Kidney tubule cell (primary cell): Measurements from ENCODE around the gene ZBTB4.
A peak's percentile ranks its signal among the peaks of the same experiment; 100 is the strongest.

Source experiments
- DNase-seq: peaks from one replicate; pipeline ENCODE4 v3.0.0-alpha.2; 2018; ENCODE audit warnings: low spot score

The ZBTB4 gene

DNA sequence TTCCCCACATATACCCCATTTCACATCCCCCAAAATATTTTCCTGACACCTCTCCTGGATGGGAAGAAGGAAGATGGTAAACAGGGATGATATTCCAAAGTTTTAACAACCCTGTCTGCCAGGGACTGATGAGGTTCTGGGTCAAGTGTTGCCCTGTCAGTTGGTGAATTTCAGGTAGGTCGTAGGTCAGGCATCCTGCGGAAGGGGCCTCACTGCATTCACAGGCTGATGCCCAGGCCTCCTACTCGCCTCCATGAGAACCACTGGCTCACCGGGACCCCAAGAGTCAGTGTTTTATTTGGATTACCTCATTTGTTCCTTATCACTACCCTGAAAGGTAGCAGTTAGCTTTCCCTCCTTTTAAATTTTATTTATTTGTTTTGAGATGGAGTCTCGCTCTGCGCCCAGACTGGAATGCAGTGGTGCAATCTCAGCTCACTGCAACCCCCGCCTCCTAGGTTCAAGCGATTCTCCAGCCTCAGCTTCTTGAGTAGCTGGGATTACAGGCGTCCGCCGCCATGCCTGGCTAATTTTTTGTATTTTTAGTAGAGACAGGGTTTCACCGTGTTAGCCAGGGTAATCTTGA, 10.5 kb downstream of the ZBTB4 start:
- DNase-seq: no peak

DNA sequence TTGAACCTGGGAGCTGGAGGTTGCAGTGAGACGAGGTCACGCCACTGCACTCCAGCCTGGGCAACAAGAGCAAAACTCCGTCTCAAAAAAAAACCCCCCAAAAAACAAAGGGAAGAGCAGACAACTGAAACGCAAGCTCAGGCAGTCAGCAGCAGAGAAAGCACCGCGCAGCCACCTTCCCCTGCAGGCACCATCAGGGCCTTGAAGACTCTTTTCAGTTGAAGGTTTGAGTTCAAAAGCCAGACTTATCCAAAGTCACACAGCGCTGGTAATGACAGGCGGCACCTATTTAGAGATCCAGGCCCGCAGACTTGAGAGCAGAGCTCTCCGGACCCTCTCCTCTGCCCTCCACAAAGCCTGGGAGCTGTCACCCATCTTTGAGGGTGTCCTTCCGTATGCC, 11.1 kb downstream of the ZBTB4 start:
- DNase-seq: no peak

DNA sequence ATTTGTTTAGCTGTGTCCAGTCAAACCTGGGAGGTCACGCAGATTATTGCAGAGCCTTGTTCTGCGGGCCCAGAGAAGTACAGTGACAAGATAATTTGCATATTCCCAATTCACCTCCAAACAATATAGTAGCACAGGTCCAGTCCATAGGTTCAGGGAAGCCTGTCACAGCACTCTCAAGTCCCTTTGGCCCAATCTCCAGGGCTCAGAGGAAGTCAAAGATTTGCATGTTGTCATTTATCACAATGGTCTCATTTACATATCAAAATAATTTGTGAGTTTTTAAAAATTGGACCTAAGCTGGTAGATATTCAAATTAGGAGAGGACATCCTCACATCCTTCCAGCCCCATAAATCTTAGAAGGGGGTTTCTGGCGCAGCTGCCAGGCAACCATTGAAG, 11.9 kb downstream of the ZBTB4 start:
- DNase-seq: no peak

DNA sequence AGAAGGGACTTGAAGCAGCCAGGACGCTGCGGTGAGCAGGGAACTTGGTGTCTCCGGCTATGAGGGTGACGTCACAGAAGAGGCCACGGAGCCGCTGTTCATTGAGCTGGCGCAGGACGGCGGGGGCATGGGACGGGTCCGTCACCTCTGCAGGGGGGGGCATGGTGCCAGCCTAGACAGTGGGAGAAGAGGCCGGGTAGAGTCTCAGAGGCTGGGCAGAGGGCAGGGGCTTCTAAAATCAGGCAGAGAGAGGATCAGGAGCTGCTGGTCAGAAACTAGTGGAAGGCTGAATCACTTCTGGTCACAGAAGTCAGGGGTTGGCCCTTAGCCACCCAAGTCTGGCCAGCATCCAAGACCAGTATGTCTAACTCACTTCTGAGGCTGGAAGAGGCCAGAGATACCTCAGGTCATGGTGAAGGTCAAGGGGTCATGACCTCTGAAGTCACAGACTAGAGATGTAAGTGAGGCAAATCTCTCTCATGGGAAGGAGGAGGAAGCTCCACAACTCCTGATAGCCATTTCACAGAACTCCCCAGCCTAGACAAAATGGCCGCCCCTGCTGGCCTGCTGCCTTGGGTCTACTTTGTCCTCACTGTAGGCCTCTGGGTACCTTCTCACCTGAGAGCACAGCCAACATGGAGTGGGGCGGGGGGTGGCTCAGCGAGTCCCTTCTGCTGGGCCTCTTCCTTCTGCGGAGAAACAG, 12.6 kb downstream of the ZBTB4 start:
- DNase-seq: peak; percentile 64

DNA sequence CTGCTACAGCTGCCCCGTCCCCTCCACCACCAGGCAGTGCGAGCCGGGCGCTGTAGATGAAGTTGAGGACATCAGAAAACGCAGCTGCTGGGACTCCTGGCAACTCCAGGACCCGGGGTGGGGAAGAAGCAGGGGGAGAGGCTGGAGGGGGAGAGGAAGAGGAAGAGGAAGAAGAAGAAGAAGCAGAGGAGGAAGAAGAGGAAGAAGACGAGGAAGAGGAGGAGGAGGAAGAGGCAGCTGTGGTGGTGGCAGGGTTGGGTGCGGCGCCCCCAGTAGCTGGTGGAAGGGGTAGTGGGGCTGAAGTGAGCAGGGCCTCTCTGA, 13.2 kb downstream of the ZBTB4 start:
- no peak for DNase-seq

DNA sequence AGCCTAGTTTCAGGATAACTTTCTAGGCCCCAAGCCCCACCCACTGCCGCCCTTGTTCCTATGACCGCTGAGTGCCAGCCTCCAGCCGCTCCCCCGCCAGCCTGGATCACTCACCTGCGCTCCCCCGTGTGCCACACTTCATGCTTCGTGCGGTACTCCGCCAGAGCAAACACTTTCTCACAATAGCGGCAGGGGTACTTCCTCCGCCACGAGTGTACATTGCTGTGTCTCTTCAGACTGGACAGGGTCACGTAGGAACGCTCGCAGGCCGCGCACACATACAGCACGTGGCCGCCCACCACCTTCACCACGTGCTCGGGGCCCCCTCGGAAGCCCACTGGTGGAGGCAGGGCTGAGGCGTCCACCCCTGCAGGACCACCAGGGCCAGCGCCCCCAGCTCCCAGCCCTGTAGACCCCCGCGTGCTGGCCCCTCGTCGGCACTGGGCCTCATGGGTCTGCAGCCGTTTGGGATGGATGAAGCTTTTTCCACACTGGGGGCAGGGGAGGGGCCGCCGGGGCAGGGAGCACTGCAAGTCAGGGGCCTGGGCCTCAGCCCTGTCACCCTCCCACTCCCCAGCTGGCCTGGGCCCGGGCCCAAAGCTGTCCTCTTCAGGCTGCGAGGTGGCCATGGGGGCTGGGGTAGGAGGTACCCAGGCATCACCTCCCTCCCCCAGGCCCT, 13.7 kb downstream of the ZBTB4 start:
- DNase-seq: no peak

DNA sequence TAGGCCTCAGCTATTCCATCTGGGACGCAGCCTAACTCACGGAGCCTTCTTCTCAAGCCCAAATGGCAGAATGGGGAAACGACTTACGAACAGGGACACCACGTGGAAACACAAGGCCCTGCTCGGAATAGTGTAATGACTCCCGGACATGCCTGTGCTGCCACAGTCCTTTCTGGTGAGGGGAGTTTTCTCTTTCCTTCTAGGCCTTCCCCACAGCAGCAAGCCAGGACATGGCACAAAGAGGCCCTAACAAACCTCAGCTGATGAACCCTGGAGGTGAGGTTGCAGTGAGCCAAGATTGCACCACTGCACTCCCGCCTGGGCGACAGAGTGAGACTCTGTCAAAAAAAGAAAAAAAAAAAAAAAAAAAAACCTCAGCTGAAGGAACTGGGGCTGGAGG, 15.3 kb downstream of the ZBTB4 start:
- DNase-seq: no peak

DNA sequence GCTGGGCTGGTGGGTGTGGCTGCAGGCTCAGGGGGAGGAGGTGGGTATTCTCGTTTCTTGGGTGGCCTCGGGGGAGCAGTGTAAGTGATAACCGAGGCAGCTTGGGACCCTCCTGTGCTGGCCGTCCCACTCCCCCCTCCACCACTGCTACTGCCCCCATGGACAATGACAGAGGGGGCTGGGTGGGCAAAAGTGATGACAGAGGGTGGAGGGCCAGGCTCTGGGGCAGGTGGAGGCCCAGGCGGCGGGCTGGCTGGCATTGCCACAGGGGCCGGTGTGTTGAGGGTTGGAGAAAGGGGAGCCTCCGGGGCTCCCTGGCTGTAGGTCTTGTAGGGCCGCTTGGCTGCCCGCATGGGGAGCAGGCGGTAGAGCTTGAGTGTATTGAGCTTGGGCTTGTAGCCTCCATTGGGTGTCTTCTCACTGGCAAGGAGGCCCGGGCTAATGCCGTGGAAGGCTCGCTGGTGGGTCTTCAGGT, 16.0 kb downstream of the ZBTB4 start:
- DNase-seq: no peak

DNA sequence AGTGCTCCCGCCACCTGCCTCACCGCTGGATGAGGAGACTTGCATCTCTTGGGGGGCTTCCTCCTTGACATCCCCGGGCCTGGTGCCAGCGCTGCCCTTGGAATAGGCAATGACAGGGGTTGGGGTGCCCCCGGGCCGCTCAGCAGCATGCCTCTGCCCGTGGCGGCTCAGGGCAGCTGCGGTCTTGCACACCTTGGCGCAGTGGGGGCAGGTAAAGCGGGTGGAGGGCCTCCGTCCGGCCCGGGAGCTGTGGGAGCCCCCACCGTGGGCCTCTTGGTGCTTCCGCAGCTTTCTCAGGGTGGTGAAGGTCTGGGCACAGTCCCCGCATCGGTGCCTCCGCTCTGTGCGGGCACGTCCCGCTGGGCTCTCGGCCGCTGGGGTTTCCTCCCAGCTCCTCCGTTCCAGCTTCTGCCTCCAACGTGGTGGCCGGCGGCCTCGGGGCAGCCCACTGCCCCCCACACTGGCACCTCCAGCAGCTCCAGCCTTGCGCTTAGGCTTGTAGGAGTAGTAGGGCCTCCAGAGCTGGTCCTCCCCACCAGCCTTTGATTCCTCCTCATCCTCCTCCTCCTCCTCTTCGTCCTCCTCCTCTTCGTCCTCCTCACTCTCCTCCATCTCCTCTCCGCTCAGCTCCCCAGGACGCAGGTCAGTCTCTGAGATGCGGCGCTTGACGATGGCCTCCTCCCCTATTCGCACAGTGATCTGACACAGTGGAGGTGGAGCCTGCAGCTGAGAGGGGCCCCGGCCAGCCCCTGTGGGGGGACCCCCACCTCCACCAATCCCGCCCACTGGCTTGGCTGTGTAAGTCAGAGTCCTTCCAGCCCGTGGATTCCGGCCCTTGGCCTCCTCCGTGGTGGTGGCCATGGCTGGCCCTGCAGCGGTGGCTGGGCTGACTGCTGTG, 16.7 kb downstream of the ZBTB4 start:
- DNase-seq: no peak

DNA sequence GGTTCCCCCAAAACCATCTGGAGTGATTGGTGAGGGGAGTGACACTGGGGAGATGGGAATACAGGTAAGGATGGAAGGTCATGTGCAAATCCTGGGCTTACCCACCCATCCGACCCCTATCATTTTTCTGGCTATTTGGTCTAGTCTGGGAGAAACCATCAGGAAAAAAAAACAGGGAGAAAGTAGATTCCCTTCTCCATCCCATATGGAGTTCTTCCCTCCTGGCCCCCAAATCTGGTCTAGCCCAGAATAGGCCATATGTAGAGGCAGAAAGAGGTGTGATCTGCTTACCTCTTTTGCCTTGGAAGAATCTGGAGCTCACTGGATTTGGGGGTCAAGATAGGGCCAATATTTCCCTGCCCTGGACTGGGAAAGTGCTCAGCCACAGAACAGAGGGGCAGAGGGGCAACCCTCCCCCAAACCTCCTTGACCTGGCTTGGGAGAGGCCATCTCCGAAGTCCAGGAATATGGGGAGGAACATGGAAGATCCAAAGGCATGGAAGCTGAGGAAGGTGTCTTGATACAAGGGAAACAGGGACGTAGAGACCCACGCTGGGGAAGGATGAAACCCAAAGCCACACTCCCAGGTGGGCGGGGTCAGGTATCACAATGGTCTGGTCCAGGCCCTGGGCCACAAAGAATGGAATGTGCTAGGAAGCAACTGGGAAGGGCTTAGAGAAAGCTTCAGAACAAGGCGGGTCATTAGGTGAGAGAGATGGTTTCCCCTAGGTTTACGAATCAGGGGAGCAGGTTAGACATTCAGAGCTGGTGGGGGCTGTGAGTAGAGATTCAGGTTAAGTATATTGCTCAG, 18.4 kb downstream of the ZBTB4 start:
- DNase-seq: no peak

DNA sequence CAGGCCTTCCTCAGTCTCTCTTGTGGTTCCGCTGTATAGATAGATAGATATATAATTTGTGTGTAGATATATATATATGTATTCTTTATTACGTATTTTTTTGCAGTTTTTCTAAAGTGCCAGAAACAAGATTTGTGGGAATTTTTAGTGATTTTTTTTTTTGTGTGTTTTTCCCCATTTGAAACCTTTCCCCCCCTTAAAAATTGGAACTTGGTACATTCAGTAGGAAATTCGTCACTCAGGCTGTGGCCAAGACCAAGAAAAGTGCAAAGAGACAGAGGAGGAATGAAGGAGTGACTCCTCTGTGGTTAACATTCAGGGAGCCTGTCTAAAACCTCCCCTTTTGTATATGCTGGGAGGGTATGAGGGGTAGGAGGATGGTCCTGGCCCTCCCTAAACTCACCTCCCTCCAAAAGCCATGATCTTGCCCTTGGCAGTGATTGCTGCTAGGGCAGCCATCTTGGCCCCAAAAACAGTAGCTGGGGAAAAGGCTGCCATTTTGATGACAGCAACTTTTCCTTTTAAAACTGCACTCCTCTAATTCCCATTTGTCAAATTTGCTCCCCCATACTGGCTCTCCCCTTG, 19.4 kb downstream of the ZBTB4 start:
- no peak for DNase-seq

DNA sequence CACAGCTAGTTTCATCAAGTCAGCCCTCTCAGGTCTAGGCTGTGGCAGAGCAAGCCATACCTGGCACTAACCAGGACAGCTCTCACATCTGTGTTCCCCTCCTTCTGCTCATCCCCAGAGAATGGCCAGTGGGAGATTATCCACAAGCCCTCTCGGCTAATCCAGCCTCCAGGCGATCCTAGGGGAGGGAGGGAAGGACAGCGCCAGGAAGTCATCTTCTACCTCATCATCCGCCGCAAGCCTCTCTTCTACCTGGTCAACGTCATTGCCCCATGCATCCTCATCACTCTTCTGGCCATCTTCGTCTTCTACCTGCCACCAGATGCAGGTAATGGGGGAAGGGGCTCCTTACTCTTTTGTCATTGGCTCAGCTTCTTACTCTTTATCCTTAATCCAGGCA, 31.0 kb downstream of the ZBTB4 start:
- DNase-seq: no peak

DNA sequence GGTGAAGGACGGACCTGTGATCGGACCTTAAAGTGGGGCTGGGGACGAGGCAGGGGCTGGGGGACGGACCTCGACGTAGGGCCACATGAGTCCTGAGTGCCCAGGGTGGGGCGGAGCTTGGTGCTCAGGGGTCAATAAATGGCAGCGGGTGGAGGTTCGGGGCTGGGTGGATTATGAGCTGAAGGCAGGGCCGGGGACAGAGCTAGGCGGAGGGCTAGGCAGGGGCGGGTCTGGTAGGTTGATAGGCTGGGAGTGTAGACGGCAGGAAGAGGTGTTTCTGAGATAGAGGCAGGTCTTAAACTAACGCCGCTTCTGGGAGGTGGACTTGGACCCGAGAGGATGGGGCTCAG, 33.8 kb downstream of the ZBTB4 start:
- peak; percentile 68 for DNase-seq

DNA sequence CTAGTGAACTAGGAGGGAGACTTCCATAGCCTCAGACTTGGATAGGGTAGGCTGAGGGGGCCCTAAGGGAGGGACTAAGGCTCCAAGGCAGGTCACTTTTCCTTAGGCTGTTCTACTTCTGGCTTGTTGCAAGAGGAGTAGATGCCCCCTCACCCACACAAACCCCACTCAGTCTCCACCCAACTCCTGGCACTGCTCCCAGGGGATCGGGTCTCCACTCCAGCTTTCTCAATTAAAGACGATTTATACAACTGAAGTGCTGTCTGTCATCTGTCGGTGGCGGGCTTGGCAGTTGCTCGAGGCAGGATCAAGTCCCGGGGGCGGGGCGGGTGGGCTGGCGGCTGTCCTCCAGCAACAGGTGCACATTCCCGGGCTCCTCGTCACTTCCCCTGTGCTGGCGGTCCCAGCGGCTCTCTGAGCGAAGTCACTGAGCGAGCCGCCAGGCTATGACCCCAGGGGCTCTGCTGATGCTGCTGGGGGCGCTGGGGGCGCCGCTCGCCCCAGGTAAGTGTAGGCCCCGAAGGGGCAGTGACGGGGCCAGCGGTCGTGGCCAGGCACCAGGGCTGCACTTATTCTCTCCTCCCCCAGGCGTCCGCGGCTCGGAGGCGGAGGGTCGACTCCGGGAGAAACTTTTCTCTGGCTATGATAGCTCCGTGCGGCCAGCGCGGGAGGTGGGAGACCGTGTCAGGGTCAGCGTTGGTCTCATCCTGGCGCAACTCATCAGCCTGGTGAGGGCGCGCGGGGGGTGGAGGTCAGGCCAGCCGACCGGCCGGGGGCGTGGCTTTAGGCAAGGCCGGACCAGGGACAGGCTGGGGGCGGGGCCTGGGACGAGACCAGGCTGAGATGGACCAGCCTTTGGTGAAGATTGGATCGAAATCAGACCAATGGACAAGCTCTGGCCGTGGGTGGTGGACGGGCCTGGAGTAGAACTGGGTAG, 34.5 kb downstream of the ZBTB4 start, which contains the start of gene CHRNB1:
TSS of gene CHRNB1 (plus strand) at position 380 of the 937 bp plus-strand sequence. CDS start at position 447, 67 bp downstream.
- peak; percentile 78 for DNase-seq

DNA sequence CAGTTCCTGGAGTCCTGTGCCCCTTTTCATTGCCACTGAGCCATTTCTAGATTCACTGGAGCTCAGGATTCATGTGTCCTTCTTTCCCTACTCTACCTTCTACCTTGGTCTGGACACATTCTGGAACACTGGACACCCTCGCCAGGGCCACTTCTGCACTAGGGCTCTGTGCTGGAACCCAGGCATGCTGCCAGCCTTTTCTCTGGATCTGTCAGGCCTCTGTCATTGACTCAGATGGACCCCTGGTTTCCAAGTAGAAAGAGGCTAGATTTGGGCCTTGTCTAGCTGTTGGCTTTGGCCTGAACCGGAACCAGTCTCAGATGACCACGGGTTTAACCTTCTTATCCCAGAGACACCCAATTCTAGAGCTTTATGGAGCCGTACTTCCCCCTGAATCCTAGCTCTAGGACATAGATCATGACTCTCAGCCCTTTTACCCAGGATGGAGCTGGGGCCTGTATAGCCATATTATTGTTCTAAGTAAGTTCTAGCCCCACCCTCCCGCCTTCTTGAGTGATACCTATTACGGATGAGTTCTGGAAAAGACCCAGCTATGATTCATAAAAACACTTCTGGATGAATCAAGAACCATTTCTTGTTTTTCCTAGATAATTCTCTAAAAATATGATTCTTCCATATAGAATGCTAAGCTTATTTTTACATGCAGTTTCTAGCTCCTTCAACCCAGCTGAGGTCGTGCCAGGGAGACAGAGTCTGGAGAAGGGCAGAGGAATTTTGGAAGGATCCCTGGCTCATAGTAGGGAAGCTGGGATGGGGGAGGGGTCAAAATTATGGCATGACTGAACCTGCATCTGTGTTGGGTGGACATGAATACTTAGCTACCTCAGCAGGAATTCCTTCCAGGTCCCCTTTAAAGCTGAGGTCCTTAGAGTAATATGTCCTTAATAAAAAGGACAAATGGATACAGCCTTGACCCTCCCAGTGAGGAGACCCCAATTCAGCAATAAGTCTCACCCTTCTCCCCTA, 35.6 kb downstream of the ZBTB4 start:
- DNase-seq: peak; percentile 45

DNA sequence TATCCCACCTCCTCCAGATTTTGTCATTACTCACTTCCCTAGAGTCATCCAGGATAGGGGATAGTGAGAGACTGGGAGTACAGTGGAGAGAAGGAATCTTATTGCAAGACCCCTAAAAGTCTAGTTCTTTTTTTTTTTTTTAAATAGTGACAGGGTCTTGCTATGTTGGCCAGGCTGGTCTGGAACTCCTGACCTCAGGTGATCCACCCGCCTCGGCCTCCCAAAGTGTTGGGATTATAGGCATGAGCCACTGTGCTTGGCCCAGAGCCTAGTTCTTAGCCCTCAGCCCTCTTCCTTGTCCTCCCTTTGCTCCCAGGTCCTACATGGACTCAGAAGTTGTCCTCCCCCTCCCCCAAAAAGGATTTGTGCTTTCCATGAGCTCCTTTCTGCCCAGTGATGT, 37.3 kb downstream of the ZBTB4 start:
- DNase-seq: no peak

DNA sequence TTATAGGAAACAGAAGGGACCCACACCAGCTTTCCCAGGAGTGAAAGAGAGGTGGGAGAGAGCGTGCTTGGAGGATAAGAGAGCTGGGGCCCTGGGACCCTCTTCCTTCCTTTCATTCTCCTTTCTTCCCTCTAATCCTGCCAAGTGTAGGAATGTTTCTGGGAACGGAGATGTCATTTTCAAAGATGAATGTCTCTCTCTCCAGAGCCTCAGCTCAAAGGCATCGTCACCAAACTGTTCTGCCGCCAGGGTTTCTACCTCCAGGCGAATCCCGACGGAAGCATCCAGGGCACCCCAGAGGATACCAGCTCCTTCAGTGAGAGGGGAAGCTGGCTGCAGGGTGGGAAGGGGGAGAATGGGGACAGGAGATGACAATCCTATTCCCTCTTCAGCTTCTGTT, 38.2 kb downstream of the ZBTB4 start:
- DNase-seq: no peak

DNA sequence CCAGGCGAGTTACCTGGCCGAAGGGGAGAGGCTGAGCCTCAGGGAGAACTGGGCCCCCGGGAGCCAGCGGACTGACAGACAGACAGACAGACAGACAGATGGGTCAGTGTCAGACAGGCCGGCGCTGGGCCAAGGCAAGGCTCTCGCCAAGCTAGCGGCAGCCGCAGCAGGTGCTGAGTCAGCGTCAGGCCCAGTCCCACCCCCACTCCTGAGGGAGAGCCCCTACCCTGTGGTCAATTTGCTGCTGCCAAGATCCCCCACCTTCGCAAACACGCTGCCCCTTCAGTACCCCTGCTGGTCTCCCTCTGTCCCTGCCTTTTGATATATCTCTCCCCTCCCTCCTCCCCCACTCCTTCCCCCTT, 38.6 kb downstream of the ZBTB4 start:
- DNase-seq: peak; percentile 68
